Prostate gland (tissue), 2 donors: Measurements from ENCODE around the gene DCD. TPM values are rescaled to one million over a fixed set of nuclear protein-coding genes. Genes with fewer than 3 reads are reported as not detected.

Experiments
- DNase-seq: peaks from one replicate; pipeline ENCODE4 v3.0.0-alpha.2; 2019; ENCODE audit warnings: low spot score
- H3K27ac ChIP-seq, 2 donors: fragments of 200-600 bp; sonication (generic); 2 replicates each; pipeline ENCODE4 v1.5.1; 2017 to 2019
- H3K27me3 ChIP-seq: fragments of 200-600 bp; sonication (generic); replicated peaks from 2 replicates; pipeline ENCODE4 v1.5.1; 2019; ENCODE audit not compliant: insufficient read depth
- H3K36me3 ChIP-seq, 2 donors: fragments of 200-600 bp; sonication (generic); 1 replicate in 1 of 2; 2 replicates in 1 of 2; pipeline versions ENCODE4 v1.5.1 to v1.8.1; 2017 to 2019
- H3K4me1 ChIP-seq: fragments of 200-600 bp; sonication (generic); replicated peaks from 2 replicates; pipeline ENCODE4 v1.5.1; 2019
- H3K4me3 ChIP-seq, 2 donors: fragments of 200-600 bp; sonication (generic); 2 replicates each; pipeline ENCODE4 v1.5.1; 2017 to 2019
- H3K9me3 ChIP-seq: fragments of 200-600 bp; sonication (generic); 2 replicates; pipeline ENCODE4 v1.5.1; 2017
- POLR2A ChIP-seq: fragments of 450-650 bp; IDR thresholded peaks from one replicate; pipeline ENCODE4 v1.6.1; 2016; ENCODE audit warnings: antibody characterized with exemption, mild to moderate bottlenecking
- POLR2AphosphoS5 ChIP-seq: sonication (generic); formaldehyde crosslinking; IDR thresholded peaks from one replicate; pipeline ENCODE4 v1.6.1; 2017; ENCODE audit warnings: antibody characterized with exemption
- WGBS: methylation state at CpG from one replicate; pipeline ENCODE4 v1.1.5; 2018; 5-methylcytosine and 5-hydroxymethylcytosine counted together
- intact Hi-C: fragments of 100-400 bp; cut with DNase I; formaldehyde crosslinking; loops from one replicate; pipeline ENCODE4 v1.14.2; 2022
- total RNA-seq, 2 donors: library from RNA; depleted of rRNA; stranded (reverse); fragments of >200 nt; gene quantifications; one replicate each; pipeline ENCODE4 v1.1.0, GENCODE V29; 2016
- TF ChIP-seq, protein P1 (sequence below), 4 experiments: fragments of 200-600 bp in 2 of 4; fragments of 450-650 bp in 2 of 4; sonication (generic) in 2 of 4; IDR thresholded peaks; 1 replicate in 3 of 4; 2 replicates in 1 of 4; pipeline ENCODE4 v1.5.1; 2016 to 2019; ENCODE audit warnings: antibody characterized with exemption in 4 of 4, mild to moderate bottlenecking in 2 of 4, moderate library complexity in 2 of 4

The DCD gene
- total RNA-seq, 2 donors from 2014 or later = 3.6 TPM; not detected in 1

DNA sequence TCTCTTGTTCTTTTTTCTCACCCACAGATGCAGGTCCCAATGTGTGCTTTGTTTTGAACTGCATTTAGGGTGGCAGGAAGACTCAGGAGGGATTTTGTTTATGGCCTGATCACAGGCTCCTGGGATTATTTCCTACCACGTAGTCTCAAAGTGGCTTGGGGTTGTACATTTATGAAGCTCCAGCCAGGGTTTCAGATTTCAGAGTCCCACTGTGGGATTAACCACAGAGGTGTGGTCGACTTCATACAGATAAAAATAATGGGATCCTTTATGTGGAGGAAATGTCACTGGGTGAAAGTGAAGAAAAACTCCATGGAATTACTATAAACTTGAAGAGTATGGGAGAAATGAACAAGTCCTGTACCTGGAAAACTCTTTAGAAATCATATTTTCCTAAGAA lies 45.5 kb downstream of the DCD start:
- H3K27ac ChIP-seq = no peak overlapping the region
- 48% methylated on average over 2 of the region's 2 CpGs for WGBS
- TF ChIP-seq POLR2A = no peak
- TF ChIP-seq, protein P1, sequence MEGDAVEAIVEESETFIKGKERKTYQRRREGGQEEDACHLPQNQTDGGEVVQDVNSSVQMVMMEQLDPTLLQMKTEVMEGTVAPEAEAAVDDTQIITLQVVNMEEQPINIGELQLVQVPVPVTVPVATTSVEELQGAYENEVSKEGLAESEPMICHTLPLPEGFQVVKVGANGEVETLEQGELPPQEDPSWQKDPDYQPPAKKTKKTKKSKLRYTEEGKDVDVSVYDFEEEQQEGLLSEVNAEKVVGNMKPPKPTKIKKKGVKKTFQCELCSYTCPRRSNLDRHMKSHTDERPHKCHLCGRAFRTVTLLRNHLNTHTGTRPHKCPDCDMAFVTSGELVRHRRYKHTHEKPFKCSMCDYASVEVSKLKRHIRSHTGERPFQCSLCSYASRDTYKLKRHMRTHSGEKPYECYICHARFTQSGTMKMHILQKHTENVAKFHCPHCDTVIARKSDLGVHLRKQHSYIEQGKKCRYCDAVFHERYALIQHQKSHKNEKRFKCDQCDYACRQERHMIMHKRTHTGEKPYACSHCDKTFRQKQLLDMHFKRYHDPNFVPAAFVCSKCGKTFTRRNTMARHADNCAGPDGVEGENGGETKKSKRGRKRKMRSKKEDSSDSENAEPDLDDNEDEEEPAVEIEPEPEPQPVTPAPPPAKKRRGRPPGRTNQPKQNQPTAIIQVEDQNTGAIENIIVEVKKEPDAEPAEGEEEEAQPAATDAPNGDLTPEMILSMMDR (IDR thresholded peaks at IDR 0.05) = no peak
- no peak for TF ChIP-seq POLR2AphosphoS5
- H3K9me3 ChIP-seq = no peaks in the 10 kb centered on the region
- no peak overlapping the region for H3K4me3 ChIP-seq
- no peaks in the 10 kb centered on the region for H3K27me3 ChIP-seq
- no peaks in the 10 kb centered on the region for H3K36me3 ChIP-seq
- no peaks in the 10 kb centered on the region for H3K4me1 ChIP-seq
- no peak for DNase-seq
- intact Hi-C loops = no loop called here

DNA sequence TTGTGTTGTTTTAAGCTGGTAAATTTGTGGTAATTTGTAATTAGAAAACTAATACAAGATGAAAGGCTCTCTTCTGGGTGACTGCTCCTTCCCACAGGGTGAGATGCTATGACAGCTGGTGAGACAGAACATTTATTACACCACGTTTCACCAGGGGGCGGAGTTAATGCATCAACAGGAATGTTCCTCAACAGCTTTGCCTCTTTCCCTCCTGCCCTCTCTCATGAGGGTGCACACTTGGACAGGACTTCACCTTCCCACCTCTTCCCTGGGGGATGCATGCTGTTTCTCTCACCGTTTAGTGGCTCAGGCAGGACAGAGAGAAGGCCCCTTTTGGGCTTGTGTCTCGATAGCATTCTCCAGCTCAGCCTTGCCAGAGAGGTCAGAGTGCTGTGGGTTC lies 46.3 kb downstream of the DCD start:
- Histone ChIP-seq H3K27me3 (no peaks in the 10 kb centered on the region), H3K27ac (no peak overlapping the region), H3K36me3 (no peaks in the 10 kb centered on the region), H3K4me1 (no peaks in the 10 kb centered on the region), H3K9me3 (no peaks in the 10 kb centered on the region), H3K4me3 (no peak overlapping the region)
- TF ChIP-seq, protein P1 (IDR thresholded peaks at IDR 0.05) = no peak
- no peak for TF ChIP-seq POLR2A
- TF ChIP-seq POLR2AphosphoS5 = no peak
- DNase-seq = no peak
- WGBS = 64% methylated on average over 4 of the region's 4 CpGs
- intact Hi-C loops = no loop called here

DNA sequence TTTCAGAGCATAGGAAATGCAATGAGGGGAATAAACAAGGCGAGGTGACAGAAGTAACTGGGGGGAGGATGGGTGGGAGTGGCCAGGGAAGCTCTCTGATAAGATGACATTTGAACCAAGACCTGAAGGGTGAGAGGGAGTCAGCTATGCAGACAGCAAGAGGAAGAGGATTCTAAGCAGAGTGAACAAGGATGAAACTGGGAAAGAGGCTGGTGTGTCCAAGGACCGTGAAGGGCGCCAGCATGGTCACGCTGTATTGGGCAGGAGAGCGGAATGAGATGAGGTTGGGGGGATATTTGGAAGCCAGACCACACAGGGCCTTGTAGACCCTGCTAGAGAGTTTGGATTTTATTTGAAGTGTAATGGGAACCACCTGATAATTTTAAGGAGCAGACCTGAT lies 49.2 kb downstream of the DCD start:
- whole genome bisulfite sequencing = 86% methylated on average over 5 of the region's 5 CpGs

DNA sequence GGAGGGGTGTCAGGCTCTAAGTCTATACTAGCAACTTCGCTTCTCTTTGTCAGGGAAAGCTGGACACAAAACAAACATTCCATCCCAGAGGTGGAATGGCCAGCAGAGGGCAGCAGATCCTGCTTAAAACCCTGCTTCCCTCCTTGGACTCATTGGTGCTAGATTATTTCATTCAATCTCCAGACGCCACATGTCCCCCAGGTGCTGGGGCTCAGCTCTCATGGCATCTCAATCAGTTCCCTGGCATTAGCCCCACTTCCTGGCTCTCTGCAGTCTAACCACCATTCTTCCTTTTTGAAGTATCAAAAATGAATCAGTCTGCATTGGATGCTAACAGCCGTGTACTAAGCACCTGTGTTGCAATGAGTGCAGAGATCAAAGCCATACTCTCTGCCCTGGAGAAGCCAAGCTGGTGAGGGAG lies 51.6 kb downstream of the DCD start:
- TF ChIP-seq POLR2AphosphoS5 (no peak), POLR2A (no peak)
- TF ChIP-seq, protein P1 (IDR thresholded peaks at IDR 0.05) = peak; percentile 61 to 72 (median 67)
- intact Hi-C loops = loop anchor here (5.0 kb wide), 1 partner anchor 361 kb away; no protein-coding TSS in a partner anchor
- Histone ChIP-seq H3K9me3 (no peaks in the 10 kb centered on the region), H3K4me3 (no peak overlapping the region), H3K27me3 (no peaks in the 10 kb centered on the region), H3K4me1 (no peaks in the 10 kb centered on the region), H3K27ac (no peak overlapping the region), H3K36me3 (no peaks in the 10 kb centered on the region)
- DNase-seq = peak; percentile 60
- WGBS = 22% methylated on average over 3 of the region's 3 CpGs

More for the DNA sequence above, 49.2 kb downstream of the DCD start:
- DNase-seq = no peak
- no peaks in the 10 kb centered on the region for H3K27me3 ChIP-seq
- no peak overlapping the region for H3K4me3 ChIP-seq
- no peaks in the 10 kb centered on the region for H3K9me3 ChIP-seq
- H3K36me3 ChIP-seq = no peaks in the 10 kb centered on the region
- no peaks in the 10 kb centered on the region for H3K4me1 ChIP-seq
- H3K27ac ChIP-seq = no peak overlapping the region
- no peak for TF ChIP-seq POLR2AphosphoS5
- TF ChIP-seq, protein P1 (IDR thresholded peaks at IDR 0.05) = no peak
- TF ChIP-seq POLR2A = no peak
- intact Hi-C loops = loop anchor here (5.0 kb wide), 1 partner anchor 358 kb away; no protein-coding TSS in a partner anchor

DNA sequence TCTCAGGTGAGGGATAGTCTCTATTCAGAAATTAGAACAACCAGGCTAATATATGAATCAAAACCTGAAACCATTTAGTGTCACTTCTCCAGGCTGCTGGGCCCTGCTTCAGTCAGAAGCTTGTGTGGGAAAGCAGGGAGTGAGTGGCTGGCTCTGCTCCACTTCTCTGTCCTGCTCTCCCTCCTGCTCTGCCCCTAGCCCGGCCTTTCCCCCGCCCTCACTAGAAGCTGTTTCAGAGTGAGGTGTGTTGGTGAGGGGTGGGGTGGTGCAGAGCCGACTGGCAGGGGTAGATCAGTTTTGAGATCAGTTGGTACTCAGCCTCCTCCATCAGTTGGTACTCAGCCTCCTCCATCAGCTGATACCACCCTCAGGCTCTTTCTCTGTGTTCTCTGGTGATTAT lies 52.7 kb downstream of the DCD start:
- Histone ChIP-seq H3K27ac (no peak overlapping the region), H3K36me3 (no peaks in the 10 kb centered on the region), H3K9me3 (no peaks in the 10 kb centered on the region), H3K27me3 (no peaks in the 10 kb centered on the region), H3K4me3 (no peak overlapping the region), H3K4me1 (no peaks in the 10 kb centered on the region)
- DNase-seq = no peak
- TF ChIP-seq POLR2A = no peak
- TF ChIP-seq, protein P1 (IDR thresholded peaks at IDR 0.05) = no peak
- TF ChIP-seq POLR2AphosphoS5 = no peak
- intact Hi-C loops = loop anchor here (5.0 kb wide), 1 partner anchor 362 kb away; no protein-coding TSS in a partner anchor
- WGBS = 84% methylated on average over 3 of the region's 3 CpGs
